ENCODE measurements around the gene LIMS1. TPM values are rescaled to one million over a fixed set of nuclear protein-coding genes. Genes with fewer than 3 reads are reported as not detected.

The LIMS1 gene
- total and polyA plus RNA-seq, 2 experiments from 2014 or later, result 28.6 to 36.9 TPM

DNA sequence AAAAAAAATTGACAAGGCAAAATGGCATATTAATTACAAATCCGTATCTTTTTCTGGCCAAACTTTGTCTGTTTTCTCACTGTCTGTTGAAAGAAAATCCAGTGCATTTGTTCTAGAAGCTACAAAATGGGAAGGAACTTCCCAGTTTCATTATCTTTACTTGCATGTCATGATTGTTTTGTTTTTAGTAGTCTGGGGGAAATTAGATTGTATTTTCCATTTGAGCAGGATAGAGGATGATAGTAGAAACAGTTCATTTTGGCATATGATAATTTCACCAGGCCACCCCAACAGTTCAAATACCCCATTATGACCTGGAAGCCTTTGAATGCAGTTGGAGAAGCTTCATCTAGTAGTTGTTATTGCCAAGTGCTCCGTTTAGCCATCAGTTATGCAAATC, 107.5 kb downstream of the LIMS1 start:
- H3K4me3 ChIP-seq, result no peak overlapping the region
- H3K27ac ChIP-seq (ENCODE audit: low read depth), result no peak overlapping the region
- peaks cover 5% of the 10 kb centered on the region for H3K27me3 Mint-ChIP-seq (ENCODE audit: insufficient read depth, low read depth, poor library complexity)
- H3K79me2 ChIP-seq (replicated peaks; ENCODE audit: insufficient read depth), result peaks cover 20% of the 10 kb centered on the region; the same call in 1 of the 2 replicates
- peaks cover 16% of the 10 kb centered on the region for H3K9me3 Mint-ChIP-seq
- no peak overlapping the region for H3K27ac Mint-ChIP-seq
- TF ChIP-seq, protein P1, sequence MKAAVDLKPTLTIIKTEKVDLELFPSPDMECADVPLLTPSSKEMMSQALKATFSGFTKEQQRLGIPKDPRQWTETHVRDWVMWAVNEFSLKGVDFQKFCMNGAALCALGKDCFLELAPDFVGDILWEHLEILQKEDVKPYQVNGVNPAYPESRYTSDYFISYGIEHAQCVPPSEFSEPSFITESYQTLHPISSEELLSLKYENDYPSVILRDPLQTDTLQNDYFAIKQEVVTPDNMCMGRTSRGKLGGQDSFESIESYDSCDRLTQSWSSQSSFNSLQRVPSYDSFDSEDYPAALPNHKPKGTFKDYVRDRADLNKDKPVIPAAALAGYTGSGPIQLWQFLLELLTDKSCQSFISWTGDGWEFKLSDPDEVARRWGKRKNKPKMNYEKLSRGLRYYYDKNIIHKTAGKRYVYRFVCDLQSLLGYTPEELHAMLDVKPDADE (IDR thresholded peaks at IDR 0.05), result no peak
- TF ChIP-seq STAT1 (IDR thresholded peaks at IDR 0.05; ENCODE audit: unreplicated experiment), result no peak
- no peak for TF ChIP-seq POLR2AphosphoS5 (IDR thresholded peaks at IDR 0.05; ENCODE audit: low read depth)
- no peak for TF ChIP-seq CREB1 (CRISPR knock-in tag; IDR thresholded peaks at IDR 0.05; ENCODE audit: low read depth)
- no peaks in the 10 kb centered on the region; the same call in 1 of the 2 replicates for H4K20me1 ChIP-seq (replicated peaks; ENCODE audit: insufficient read depth)
- H3K4me1 Mint-ChIP-seq, result peaks cover 16% of the 10 kb centered on the region
- no peak overlapping the region for H3K4me3 Mint-ChIP-seq
- ATAC-seq (no peak), DNase-seq (ENCODE audit: low spot score) (no peak)
- peaks cover 14% of the 10 kb centered on the region for H3K36me3 Mint-ChIP-seq (ENCODE audit: low read depth)
- no peak overlapping the region for H3K4me2 ChIP-seq
- H3K27me3 ChIP-seq (ENCODE audit: insufficient read depth), result no peaks in the 10 kb centered on the region
- peaks cover 19% of the 10 kb centered on the region for H3K4me1 ChIP-seq (ENCODE audit: insufficient read depth)
- no peaks in the 10 kb centered on the region for H3K9me2 ChIP-seq (ENCODE audit: insufficient read depth)
- H2AFZ ChIP-seq, result no peak overlapping the region
- no peaks in the 10 kb centered on the region for H3K36me3 ChIP-seq (ENCODE audit: insufficient read depth)
- H3F3A ChIP-seq (replicated peaks; ENCODE audit: low read depth), result no peaks in the 10 kb centered on the region

- Histone ChIP-seq H4K20me1 (replicated peaks; ENCODE audit: insufficient read depth) (no peaks in the 10 kb centered on the region; the same call in 1 of the 2 replicates), H3K9me2 (ENCODE audit: insufficient read depth) (no peaks in the 10 kb centered on the region), H3K27ac (ENCODE audit: low read depth) (no peak overlapping the region), H3K4me2 (no peak overlapping the region), H3K4me1 (ENCODE audit: insufficient read depth) (peaks cover 6% of the 10 kb centered on the region), H3F3A (replicated peaks; ENCODE audit: low read depth) (no peaks in the 10 kb centered on the region), H3K79me2 (replicated peaks; ENCODE audit: insufficient read depth) (peaks cover 10% of the 10 kb centered on the region; the same call in 1 of the 2 replicates), H2AFZ (no peak overlapping the region), H3K4me3 (no peak overlapping the region), H3K27me3 (ENCODE audit: insufficient read depth) (no peaks in the 10 kb centered on the region), H3K36me3 (ENCODE audit: insufficient read depth) (no peaks in the 10 kb centered on the region)
- H3K4me1 Mint-ChIP-seq, result peaks cover 8% of the 10 kb centered on the region; the same call in 2 of the 3 replicates
- H3K9me3 Mint-ChIP-seq, result peaks cover 20% of the 10 kb centered on the region
- H3K27ac Mint-ChIP-seq, result no peak overlapping the region
- H3K4me3 Mint-ChIP-seq, result no peak overlapping the region
- peaks cover 14% of the 10 kb centered on the region for H3K36me3 Mint-ChIP-seq (ENCODE audit: low read depth)
- DNase-seq (ENCODE audit: low spot score) (no peak), ATAC-seq (no peak)
- peaks cover 5% of the 10 kb centered on the region for H3K27me3 Mint-ChIP-seq (ENCODE audit: insufficient read depth, low read depth, poor library complexity)
- TF ChIP-seq, protein P2, sequence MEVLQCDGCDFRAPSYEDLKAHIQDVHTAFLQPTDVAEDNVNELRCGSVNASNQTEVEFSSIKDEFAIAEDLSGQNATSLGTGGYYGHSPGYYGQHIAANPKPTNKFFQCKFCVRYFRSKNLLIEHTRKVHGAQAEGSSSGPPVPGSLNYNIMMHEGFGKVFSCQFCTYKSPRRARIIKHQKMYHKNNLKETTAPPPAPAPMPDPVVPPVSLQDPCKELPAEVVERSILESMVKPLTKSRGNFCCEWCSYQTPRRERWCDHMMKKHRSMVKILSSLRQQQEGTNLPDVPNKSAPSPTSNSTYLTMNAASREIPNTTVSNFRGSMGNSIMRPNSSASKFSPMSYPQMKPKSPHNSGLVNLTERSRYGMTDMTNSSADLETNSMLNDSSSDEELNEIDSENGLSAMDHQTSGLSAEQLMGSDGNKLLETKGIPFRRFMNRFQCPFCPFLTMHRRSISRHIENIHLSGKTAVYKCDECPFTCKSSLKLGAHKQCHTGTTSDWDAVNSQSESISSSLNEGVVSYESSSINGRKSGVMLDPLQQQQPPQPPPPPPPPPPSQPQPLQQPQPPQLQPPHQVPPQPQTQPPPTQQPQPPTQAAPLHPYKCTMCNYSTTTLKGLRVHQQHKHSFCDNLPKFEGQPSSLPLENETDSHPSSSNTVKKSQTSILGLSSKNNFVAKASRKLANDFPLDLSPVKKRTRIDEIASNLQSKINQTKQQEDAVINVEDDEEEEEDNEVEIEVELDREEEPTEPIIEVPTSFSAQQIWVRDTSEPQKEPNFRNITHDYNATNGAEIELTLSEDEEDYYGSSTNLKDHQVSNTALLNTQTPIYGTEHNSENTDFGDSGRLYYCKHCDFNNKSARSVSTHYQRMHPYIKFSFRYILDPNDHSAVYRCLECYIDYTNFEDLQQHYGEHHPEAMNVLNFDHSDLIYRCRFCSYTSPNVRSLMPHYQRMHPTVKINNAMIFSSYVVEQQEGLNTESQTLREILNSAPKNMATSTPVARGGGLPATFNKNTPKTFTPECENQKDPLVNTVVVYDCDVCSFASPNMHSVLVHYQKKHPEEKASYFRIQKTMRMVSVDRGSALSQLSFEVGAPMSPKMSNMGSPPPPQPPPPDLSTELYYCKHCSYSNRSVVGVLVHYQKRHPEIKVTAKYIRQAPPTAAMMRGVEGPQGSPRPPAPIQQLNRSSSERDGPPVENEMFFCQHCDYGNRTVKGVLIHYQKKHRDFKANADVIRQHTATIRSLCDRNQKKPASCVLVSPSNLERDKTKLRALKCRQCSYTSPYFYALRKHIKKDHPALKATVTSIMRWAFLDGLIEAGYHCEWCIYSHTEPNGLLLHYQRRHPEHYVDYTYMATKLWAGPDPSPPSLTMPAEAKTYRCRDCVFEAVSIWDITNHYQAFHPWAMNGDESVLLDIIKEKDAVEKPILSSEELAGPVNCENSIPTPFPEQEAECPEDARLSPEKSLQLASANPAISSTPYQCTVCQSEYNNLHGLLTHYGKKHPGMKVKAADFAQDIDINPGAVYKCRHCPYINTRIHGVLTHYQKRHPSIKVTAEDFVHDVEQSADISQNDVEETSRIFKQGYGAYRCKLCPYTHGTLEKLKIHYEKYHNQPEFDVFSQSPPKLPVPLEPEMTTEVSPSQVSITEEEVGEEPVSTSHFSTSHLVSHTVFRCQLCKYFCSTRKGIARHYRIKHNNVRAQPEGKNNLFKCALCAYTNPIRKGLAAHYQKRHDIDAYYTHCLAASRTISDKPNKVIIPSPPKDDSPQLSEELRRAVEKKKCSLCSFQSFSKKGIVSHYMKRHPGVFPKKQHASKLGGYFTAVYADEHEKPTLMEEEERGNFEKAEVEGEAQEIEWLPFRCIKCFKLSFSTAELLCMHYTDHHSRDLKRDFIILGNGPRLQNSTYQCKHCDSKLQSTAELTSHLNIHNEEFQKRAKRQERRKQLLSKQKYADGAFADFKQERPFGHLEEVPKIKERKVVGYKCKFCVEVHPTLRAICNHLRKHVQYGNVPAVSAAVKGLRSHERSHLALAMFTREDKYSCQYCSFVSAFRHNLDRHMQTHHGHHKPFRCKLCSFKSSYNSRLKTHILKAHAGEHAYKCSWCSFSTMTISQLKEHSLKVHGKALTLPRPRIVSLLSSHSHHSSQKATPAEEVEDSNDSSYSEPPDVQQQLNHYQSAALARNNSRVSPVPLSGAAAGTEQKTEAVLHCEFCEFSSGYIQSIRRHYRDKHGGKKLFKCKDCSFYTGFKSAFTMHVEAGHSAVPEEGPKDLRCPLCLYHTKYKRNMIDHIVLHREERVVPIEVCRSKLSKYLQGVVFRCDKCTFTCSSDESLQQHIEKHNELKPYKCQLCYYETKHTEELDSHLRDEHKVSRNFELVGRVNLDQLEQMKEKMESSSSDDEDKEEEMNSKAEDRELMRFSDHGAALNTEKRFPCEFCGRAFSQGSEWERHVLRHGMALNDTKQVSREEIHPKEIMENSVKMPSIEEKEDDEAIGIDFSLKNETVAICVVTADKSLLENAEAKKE (CRISPR knock-in tag; IDR thresholded peaks at IDR 0.05), result no peak
- no peak for TF ChIP-seq STAT1 (IDR thresholded peaks at IDR 0.05; ENCODE audit: unreplicated experiment)
- no peak for TF ChIP-seq POLR2AphosphoS5 (IDR thresholded peaks at IDR 0.05; ENCODE audit: low read depth)
- TF ChIP-seq JUNB (IDR thresholded peaks at IDR 0.05; ENCODE audit: unreplicated experiment), result no peak
- TF ChIP-seq, protein P1 (IDR thresholded peaks at IDR 0.05), result no peak
- TF ChIP-seq, protein P3, sequence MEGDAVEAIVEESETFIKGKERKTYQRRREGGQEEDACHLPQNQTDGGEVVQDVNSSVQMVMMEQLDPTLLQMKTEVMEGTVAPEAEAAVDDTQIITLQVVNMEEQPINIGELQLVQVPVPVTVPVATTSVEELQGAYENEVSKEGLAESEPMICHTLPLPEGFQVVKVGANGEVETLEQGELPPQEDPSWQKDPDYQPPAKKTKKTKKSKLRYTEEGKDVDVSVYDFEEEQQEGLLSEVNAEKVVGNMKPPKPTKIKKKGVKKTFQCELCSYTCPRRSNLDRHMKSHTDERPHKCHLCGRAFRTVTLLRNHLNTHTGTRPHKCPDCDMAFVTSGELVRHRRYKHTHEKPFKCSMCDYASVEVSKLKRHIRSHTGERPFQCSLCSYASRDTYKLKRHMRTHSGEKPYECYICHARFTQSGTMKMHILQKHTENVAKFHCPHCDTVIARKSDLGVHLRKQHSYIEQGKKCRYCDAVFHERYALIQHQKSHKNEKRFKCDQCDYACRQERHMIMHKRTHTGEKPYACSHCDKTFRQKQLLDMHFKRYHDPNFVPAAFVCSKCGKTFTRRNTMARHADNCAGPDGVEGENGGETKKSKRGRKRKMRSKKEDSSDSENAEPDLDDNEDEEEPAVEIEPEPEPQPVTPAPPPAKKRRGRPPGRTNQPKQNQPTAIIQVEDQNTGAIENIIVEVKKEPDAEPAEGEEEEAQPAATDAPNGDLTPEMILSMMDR (conservative IDR thresholded peaks at IDR 0.05; ENCODE audit: low read depth in 2 of 2), result no peak
- no peak for TF ChIP-seq CREB1 (CRISPR knock-in tag; IDR thresholded peaks at IDR 0.05; ENCODE audit: low read depth)
- no peak for TF ChIP-seq NANOG (IDR thresholded peaks at IDR 0.05; ENCODE audit: borderline replicate concordance)
Measured at GRCh38 chr2:108643261-108643849, 109.1 kb downstream of the LIMS1 start.

All from GM23338 (cell line).